ENCODE results near the gene MEGF8.

The MEGF8 gene

GRCh38 chr19:42400404-42400803 lies 75.0 kb downstream of the MEGF8 start:
- TF ChIP-seq, protein P1, sequence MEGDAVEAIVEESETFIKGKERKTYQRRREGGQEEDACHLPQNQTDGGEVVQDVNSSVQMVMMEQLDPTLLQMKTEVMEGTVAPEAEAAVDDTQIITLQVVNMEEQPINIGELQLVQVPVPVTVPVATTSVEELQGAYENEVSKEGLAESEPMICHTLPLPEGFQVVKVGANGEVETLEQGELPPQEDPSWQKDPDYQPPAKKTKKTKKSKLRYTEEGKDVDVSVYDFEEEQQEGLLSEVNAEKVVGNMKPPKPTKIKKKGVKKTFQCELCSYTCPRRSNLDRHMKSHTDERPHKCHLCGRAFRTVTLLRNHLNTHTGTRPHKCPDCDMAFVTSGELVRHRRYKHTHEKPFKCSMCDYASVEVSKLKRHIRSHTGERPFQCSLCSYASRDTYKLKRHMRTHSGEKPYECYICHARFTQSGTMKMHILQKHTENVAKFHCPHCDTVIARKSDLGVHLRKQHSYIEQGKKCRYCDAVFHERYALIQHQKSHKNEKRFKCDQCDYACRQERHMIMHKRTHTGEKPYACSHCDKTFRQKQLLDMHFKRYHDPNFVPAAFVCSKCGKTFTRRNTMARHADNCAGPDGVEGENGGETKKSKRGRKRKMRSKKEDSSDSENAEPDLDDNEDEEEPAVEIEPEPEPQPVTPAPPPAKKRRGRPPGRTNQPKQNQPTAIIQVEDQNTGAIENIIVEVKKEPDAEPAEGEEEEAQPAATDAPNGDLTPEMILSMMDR (IDR thresholded peaks at IDR 0.05; ENCODE audit: low read depth, low read length, missing control alignments), result no peak
- no peak overlapping the region for H3K4me3 ChIP-seq (ENCODE audit: low read depth, low read length)
- DNase-seq (ENCODE audit: low read depth), result no peak

- TF ChIP-seq, protein P1 (IDR thresholded peaks at IDR 0.05; ENCODE audit: low read depth, low read length, missing control alignments), result peak; percentile 76
- peak overlapping the region; percentile 33 for H3K4me3 ChIP-seq (ENCODE audit: low read depth, low read length)
- DNase-seq (ENCODE audit: low read depth), result no peak
These were observed 76.2 kb downstream of the MEGF8 start for GRCh38 chr19:42401365-42402303.

- H3K4me3 ChIP-seq (ENCODE audit: low read depth, low read length), result no peak overlapping the region
- TF ChIP-seq, protein P1 (IDR thresholded peaks at IDR 0.05; ENCODE audit: low read depth, low read length, missing control alignments), result no peak
- no peak for DNase-seq (ENCODE audit: low read depth)
These were observed 77.1 kb downstream of the MEGF8 start for GRCh38 chr19:42402376-42403116.

DNA sequence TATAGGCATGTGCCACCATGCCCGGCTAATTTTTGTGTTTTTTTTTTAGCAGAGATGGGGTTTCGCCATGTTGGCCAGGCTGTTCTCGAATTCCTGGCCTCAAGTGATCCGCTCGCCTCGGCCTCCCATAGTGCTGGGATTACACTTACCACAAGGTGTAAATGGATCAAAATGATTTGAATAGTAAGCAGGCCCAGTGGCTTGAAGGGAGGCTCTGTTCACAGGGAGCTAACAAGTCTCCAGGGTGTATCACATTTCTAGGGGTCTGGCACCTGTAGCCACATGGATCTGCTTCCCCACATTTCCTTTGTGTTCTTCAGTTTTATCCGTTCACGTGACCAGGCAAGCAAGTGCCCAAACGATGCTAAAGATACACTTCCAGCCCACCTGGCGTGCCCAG lies 78.2 kb downstream of the MEGF8 start:
- TF ChIP-seq, protein P1 (IDR thresholded peaks at IDR 0.05; ENCODE audit: low read depth, low read length, missing control alignments), result no peak
- no peak for DNase-seq (ENCODE audit: low read depth)
- no peak overlapping the region for H3K4me3 ChIP-seq (ENCODE audit: low read depth, low read length)

GRCh38 chr19:42406111-42406510 lies 80.7 kb downstream of the MEGF8 start:
- no peak for DNase-seq (ENCODE audit: low read depth)
- TF ChIP-seq, protein P1 (IDR thresholded peaks at IDR 0.05; ENCODE audit: low read depth, low read length, missing control alignments), result no peak
- no peak overlapping the region for H3K4me3 ChIP-seq (ENCODE audit: low read depth, low read length)

- no peak for DNase-seq (ENCODE audit: low read depth)
- TF ChIP-seq, protein P1 (IDR thresholded peaks at IDR 0.05; ENCODE audit: low read depth, low read length, missing control alignments), result no peak
- H3K4me3 ChIP-seq (ENCODE audit: low read depth, low read length), result no peak overlapping the region
These were observed 81.8 kb downstream of the MEGF8 start for GRCh38 chr19:42407085-42407815.

Data from GM12864 (cell line).